Breast epithelium (tissue), 3 donors: ENCODE data around the gene SCYL1.

Source experiments
- POLR2A ChIP-seq: fragments of 450-650 bp; IDR thresholded peaks from one replicate; pipeline ENCODE4 v1.6.1; 2016; ENCODE audit warnings: antibody characterized with exemption, mild to moderate bottlenecking, moderate library complexity
- TF ChIP-seq, protein P1 (sequence below), 3 donors: fragments of 450-650 bp; IDR thresholded peaks; one replicate each; pipeline ENCODE4 v1.5.1; 2016 to 2017; ENCODE audit warnings: antibody characterized with exemption in 3 of 3, mild to moderate bottlenecking in 3 of 3, moderate library complexity in 3 of 3

DNA sequence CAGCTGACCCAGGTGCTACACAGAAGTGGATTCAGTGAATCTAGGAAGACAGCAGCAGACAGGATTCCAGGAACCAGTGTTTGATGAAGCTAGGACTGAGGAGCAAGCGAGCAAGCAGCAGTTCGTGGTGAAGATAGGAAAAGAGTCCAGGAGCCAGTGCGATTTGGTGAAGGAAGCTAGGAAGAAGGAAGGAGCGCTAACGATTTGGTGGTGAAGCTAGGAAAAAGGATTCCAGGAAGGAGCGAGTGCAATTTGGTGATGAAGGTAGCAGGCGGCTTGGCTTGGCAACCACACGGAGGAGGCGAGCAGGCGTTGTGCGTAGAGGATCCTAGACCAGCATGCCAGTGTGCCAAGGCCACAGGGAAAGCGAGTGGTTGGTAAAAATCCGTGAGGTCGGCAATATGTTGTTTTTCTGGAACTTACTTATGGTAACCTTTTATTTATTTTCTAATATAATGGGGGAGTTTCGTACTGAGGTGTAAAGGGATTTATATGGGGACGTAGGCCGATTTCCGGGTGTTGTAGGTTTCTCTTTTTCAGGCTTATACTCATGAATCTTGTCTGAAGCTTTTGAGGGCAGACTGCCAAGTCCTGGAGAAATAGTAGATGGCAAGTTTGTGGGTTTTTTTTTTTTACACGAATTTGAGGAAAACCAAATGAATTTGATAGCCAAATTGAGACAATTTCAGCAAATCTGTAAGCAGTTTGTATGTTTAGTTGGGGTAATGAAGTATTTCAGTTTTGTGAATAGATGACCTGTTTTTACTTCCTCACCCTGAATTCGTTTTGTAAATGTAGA is 24.3 kb upstream of the SCYL1 start:
- TF ChIP-seq, protein P1, sequence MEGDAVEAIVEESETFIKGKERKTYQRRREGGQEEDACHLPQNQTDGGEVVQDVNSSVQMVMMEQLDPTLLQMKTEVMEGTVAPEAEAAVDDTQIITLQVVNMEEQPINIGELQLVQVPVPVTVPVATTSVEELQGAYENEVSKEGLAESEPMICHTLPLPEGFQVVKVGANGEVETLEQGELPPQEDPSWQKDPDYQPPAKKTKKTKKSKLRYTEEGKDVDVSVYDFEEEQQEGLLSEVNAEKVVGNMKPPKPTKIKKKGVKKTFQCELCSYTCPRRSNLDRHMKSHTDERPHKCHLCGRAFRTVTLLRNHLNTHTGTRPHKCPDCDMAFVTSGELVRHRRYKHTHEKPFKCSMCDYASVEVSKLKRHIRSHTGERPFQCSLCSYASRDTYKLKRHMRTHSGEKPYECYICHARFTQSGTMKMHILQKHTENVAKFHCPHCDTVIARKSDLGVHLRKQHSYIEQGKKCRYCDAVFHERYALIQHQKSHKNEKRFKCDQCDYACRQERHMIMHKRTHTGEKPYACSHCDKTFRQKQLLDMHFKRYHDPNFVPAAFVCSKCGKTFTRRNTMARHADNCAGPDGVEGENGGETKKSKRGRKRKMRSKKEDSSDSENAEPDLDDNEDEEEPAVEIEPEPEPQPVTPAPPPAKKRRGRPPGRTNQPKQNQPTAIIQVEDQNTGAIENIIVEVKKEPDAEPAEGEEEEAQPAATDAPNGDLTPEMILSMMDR (IDR thresholded peaks at IDR 0.05) = no peak
- TF ChIP-seq POLR2A = peak; percentile 65
